ENCODE measurements around the gene KIDINS220.

GRCh38 chr2:8779795-8780671, 57.4 kb downstream of the KIDINS220 start:
- TF ChIP-seq TCF4 (CRISPR knock-in tag; IDR thresholded peaks at IDR 0.05; ENCODE audit: borderline replicate concordance) (no peak), RARB (CRISPR knock-in tag; IDR thresholded peaks at IDR 0.05) (no peak), SNAI2 (CRISPR knock-in tag; IDR thresholded peaks at IDR 0.05) (no peak)
